ENCODE data around the gene GREB1L. TPM values are rescaled to one million over a fixed set of nuclear protein-coding genes. Genes with fewer than 3 reads are reported as not detected.

The GREB1L gene
- polyA plus RNA-seq, 1 of the 3 experiments (the other 2 are of a cell fraction) = under 0.01 TPM

DNA sequence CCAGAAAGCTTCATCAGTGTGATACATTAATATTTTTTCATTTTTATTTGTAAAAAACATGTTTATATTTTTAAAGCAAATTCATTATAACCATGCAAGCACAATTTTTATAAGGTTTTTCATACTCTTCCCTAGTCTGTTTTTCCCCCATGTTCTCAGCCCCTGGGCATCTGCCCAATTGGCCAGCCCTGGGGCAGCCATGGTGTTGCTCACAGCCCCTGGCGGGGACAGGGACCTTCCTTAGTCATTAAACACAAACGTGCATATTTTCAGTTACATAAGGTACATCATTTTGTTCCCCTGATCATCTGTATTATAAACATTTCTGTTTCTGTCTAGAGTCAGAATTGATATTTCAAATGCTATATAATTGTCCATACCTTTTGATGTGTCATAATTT lies 208.5 kb downstream of the GREB1L start:
- Histone ChIP-seq H3K4me1 (ENCODE audit: control insufficient read depth in 1 of 2, insufficient read depth in 2 of 2, low read depth in 1 of 2, low read length in 1 of 2) (no peaks in the 10 kb centered on the region; a peak in 1 of 4 replicates), H3F3A (replicated peaks; ENCODE audit: insufficient read depth) (no peaks in the 10 kb centered on the region), H3K27ac (ENCODE audit: low read depth in 2 of 2, low read length in 1 of 2) (no peak overlapping the region), H3K9me2 (no peaks in the 10 kb centered on the region), H2AFZ (ENCODE audit: low read depth) (no peak overlapping the region), H3K9me3 (no peaks in the 10 kb centered on the region), H3K4me3 (ENCODE audit: low read depth in 2 of 2, low read length in 1 of 2) (no peak overlapping the region), H3K79me2 (ENCODE audit: insufficient read depth) (no peaks in the 10 kb centered on the region), H3K36me3 (replicated peaks in 1 of 2; ENCODE audit: control insufficient read depth in 1 of 2, insufficient read depth in 2 of 2, low read length in 1 of 2) (no peaks in the 10 kb centered on the region), H4K20me1 (ENCODE audit: insufficient read depth) (no peaks in the 10 kb centered on the region), H3K27me3 (ENCODE audit: insufficient read depth) (peaks cover 22% of the 10 kb centered on the region), H3K4me2 (no peak overlapping the region), H3K9ac (no peak overlapping the region)
- POLR2A ChIA-PET = no interaction called here
- CTCF ChIA-PET = interaction anchor here (2.3 kb wide), 1 partner anchor 256 kb away, joined by 8 read pairs; no protein-coding TSS in a partner anchor
- 24% methylated on average over 2 of the region's 2 CpGs for WGBS (ENCODE audit: low lambda C conversion rate)
- DNase-seq = no peak
- TF ChIP-seq YY1 (IDR thresholded peaks at IDR 0.05; ENCODE audit: low read depth) (no peak), SIN3A (IDR thresholded peaks at IDR 0.05; ENCODE audit: borderline replicate concordance, low read depth, low read length) (no peak), FOSL2 (IDR thresholded peaks at IDR 0.05; ENCODE audit: borderline replicate concordance, low read depth) (no peak), MXI1 (IDR thresholded peaks at IDR 0.05; ENCODE audit: low read depth, low read length) (no peak), RAD21 (IDR thresholded peaks at IDR 0.05; ENCODE audit: low read length) (no peak), IRF3 (IDR thresholded peaks at IDR 0.05; ENCODE audit: low read depth, low read length) (no peak), USF2 (IDR thresholded peaks at IDR 0.05; ENCODE audit: borderline replicate concordance, low read depth, low read length) (no peak), EZH2phosphoT487 (IDR thresholded peaks at IDR 0.05; ENCODE audit: borderline replicate concordance, low read depth) (no peak), ZBTB33 (IDR thresholded peaks at IDR 0.05; ENCODE audit: borderline replicate concordance, low read depth) (no peak), EP300 (IDR thresholded peaks at IDR 0.05; ENCODE audit: borderline replicate concordance in 1 of 2, low read depth in 1 of 2, low read length in 1 of 2) (no peak), RXRA (IDR thresholded peaks at IDR 0.05; ENCODE audit: borderline replicate concordance, low read depth) (no peak), NRF1 (IDR thresholded peaks at IDR 0.05; ENCODE audit: low read depth, low read length) (no peak), TEAD4 (IDR thresholded peaks at IDR 0.05; ENCODE audit: borderline replicate concordance, insufficient read depth) (no peak), RCOR1 (IDR thresholded peaks at IDR 0.05; ENCODE audit: low read length) (no peak)
- TF ChIP-seq, protein P1, sequence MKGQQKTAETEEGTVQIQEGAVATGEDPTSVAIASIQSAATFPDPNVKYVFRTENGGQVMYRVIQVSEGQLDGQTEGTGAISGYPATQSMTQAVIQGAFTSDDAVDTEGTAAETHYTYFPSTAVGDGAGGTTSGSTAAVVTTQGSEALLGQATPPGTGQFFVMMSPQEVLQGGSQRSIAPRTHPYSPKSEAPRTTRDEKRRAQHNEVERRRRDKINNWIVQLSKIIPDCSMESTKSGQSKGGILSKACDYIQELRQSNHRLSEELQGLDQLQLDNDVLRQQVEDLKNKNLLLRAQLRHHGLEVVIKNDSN (IDR thresholded peaks at IDR 0.05; ENCODE audit: borderline replicate concordance, low read depth) = no peak

Data from SK-N-SH (cell line).